ENCODE measurements around the gene RNF150.
"Not testable (repeated sequence)": the region's sequence is repeated elsewhere in the genome, so short reads cannot be mapped to it uniquely, and the experiment has no call there.

RNF150 gene

GRCh38 chr4:141075553-141075952 lies 57.7 kb downstream of the RNF150 start:
- no peak for DNase-seq (ENCODE audit: low read depth)

DNA sequence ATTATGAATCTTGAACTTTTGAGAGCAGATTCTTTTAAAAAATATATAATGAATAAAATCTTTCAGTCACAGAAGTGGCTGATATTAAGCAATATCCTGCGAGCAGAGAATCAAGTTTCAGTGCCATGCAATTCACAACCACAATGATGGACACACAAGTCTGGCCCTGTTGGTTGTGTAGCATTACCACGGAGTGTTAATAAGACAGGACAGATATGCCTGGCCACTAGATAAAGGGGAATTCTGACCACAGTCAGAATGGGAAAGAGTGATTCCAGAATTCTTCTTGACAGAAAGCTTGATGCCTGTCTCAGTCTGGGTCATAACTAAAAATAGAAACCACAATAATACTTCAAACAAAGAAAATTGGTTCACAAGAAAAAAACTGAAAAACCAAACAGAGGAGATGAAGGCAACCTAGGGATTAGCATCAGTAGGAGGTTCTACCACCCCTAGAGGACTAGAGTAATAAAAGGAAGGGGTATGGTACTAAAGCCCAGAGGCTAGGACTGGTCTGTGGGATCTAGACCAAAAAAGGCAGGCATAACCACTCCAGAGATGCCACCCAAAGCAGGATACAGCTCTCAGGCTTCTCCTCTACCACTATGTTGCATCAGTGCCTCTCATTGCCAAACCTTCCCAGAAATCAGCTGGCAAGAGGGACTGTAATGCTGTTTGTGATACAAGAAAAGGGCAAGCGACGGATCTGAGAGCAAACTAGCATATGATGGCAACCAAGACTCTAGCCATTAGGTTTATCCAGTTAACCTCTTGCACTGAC lies 59.0 kb downstream of the RNF150 start:
- DNase-seq (ENCODE audit: low read depth): no peak

DNA sequence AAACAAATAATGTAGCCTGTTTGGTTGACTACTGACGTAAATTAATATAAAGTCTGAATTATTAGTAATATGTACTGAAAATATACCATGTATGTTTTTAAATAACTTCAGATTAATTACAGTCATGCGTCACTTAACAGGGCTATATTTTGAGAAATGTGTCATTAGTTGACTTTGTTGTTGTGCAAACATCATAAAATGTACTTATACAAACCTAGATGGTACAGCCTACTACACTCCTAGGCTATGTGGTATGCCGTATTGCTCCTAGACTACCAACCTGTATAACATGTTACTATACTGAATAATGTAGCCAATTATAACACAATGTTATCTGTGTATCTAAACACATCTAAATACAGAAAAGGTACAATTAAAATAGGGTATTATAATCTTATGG lies 66.6 kb downstream of the RNF150 start:
- DNase-seq (ENCODE audit: low read depth): no peak

DNA sequence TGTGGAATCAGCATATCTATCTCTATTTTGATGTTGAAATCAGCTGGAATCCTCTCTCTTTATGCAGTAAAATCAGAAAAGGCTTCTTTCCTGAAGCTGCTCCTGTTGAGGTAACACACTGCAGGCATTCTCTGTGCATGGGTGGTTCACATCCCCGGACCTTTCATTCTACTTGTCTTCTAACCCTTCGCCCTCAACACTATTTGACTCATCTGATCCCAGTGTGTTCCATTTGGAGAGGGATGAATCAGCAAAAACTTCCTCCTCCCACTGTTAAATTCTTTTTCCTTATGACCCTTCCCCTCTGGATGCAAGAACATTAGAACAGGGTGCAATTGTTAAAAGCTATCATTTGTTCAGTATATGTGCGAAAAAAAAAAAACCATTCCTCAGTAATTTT lies 67.4 kb downstream of the RNF150 start:
- DNase-seq (ENCODE audit: low read depth): no peak

- DNase-seq (ENCODE audit: low read depth): no peak
These were observed 70.6 kb downstream of the RNF150 start for GRCh38 chr4:141062651-141063050.

DNA sequence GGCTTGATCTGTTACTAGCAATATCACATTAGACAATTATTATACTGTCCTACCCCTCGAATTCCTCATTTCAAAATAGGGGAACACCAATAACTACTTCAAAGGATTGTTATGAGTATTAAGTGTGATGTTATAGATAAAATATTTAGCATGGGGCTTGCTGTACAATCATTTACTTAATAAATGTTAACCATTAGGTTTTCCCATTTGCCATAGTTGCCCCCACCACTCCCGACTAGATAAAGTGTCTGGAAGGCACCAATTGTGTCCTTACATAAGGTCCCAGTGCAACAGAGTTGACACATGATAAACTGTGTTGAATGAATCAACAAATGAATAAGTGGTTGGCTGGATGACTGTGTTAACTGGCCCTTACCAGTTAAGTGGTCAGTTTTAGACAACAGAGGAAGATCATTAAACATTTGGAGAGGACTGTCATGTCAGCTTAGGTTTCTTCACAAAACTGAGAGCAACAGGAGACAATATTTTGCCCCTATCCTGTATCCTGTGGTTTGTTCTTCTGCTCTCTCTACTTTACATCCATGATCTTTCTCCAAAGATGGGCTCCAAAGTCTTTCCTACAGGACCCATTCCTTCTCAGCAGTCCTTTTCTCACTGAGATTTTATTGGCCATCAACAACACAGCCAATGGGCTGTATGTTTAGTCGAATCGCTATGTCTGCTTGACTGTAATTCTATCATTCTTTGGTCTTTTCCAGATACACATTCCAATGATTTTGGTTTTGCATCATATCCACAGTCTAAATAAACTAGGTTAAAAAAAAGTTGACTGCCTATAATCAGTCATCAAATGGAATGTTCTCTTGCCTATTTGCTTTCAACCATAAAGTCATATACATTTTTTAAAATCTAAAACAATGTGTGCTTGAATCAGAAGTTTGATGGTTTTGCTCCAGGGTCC lies 74.4 kb downstream of the RNF150 start:
- no peak for DNase-seq (ENCODE audit: low read depth)

DNA sequence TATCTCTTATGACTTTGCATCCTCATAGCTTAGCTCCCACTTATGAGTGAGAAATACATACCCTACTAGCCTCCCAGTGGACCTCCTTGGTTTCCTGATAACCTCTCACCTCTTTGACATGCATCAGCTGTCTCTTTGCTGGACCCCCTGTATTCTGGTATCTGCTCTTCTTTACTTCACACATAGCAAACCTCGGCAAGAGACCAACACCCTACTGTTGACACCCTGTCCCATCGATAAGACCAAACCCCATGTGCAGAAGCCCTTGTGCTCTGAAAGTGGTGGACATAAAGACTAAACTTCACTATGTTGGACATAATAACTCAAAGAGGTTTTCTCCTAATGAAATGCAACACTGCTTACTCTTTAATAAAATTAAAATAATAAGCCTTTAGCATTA lies 75.7 kb downstream of the RNF150 start:
- DNase-seq (ENCODE audit: low read depth): no peak

- DNase-seq (ENCODE audit: low read depth): no peak
These were observed 76.8 kb downstream of the RNF150 start for GRCh38 chr4:141056473-141056872.

DNA sequence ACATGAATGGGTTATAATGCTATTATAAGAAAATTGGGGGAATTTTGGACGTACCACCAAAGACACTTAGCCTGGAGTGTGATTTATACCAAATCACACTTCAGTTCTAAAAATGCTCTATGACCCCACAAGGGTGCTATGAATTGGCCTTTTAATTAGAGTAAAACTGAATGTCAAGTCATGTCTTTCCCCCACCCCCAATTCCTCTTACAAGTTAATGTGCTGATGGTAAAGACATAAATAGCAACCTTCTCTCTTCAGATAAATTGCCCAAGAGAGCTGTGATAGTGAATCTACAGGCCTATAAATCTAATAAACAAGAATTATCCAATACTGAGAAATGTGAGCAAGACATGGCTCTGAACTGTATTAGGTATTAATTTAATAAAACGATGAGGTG lies 78.8 kb downstream of the RNF150 start:
- no peak for DNase-seq (ENCODE audit: low read depth)

DNA sequence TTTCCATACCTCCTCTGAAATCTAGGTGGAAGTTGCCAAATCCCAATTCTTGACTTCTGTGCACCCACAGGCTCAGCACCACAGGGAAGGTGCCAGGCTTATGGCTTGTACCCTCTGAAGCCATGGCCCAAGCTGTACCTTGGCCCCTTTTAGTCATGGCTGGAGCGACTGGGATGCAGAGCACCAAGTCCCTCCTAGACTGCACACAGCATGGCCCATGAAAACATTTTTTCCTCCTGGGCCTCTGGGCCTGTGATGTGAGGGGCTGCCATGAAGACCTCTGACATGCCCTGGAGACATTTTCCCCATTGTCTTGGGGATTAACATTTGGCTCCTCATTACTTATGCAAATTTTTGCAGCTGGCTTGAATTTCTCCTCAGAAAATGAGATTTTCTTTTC lies 82.3 kb downstream of the RNF150 start:
- DNase-seq (ENCODE audit: low read depth): not testable (repeated sequence)

DNA sequence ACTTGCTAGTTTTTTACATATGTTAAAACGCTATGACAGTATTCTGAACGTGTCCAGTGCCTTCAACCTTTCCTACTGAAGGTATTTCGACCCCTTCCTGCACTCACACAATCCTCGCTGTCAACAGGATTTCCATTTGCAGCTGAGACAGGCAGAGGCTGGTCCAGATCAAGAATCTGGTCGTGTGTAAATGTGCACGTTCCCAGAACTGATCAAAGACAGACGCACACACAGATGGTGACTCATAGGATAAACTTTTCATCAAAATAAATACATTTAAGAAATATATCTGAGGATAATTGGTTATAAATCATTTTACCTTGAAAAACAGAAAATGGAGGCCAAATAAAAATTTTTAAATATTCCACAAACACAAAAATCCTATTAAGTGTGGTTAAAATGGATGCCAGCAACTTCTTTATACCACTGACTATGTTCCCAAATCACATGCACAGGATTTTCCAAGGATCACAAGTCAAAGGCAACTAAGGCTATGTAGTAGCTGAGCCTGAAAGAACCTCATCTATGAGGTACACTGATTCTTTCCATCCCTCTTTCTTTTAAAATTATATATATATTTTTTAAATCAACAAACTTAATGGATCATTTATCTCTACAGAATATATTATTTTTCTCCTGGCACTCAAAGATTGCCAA lies 85.9 kb downstream of the RNF150 start:
- DNase-seq (ENCODE audit: low read depth): no peak

GRCh38 chr4:141046255-141046654 lies 87.0 kb downstream of the RNF150 start:
- no peak for DNase-seq (ENCODE audit: low read depth)

DNA sequence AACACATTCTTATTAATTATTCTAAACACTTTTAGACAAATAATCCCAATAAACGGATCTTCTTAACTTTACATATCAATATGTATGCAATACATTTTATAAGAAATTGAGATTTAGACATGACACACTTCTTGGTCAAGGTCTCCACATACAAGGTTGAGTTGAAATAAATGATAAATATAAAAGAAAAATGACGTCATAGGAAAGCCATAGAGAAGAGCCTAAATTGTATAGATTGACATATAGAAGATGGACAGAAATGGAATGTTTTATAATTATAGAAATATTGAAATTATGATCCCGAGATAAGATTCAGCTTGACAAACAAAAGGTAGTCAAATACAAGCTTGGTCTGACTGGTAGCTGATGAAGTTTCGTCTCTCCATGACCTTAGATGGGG lies 87.4 kb downstream of the RNF150 start:
- DNase-seq (ENCODE audit: low read depth): no peak

DNA sequence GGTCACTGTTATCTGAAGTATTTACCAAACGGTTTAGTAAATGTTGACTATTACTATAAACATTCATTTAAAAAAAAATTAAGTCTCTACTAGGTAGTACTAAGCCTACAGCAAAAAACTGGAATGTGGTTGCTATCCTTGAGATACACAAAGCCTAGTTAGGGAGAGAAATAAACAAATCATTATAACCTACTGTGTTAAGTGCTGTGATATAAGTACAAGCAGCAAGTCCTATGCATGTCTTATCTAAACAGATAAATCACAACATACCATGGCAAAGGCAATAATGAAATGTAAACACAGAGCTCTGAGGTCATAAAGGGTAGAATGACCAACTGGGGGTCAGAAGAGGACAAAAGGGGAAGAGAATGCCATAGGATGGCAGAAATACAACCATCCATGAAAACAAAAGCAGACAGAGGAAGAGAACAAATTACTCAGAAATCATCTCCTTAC lies 92.2 kb downstream of the RNF150 start:
- no peak for DNase-seq (ENCODE audit: low read depth)

DNA sequence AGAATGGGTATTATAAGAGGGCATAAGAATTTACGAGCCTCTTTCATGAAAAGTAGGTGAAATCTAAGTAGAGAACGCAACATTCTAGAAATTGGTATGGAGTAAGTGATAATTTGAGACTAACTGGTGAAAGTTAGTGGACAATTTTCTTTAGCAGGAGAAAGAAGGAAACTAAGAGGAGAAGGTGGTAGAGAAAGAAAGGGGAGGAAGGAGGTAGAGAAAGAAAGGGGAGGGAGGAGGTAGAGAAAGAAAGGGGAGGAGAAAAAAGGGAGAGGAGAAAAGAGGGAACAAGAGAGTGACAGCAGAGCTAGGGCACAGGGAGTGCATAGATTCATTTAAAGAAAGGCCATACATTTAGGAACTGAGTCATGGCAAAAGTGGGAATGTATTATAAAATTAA lies 94.1 kb downstream of the RNF150 start:
- no peak for DNase-seq (ENCODE audit: low read depth)

DNA sequence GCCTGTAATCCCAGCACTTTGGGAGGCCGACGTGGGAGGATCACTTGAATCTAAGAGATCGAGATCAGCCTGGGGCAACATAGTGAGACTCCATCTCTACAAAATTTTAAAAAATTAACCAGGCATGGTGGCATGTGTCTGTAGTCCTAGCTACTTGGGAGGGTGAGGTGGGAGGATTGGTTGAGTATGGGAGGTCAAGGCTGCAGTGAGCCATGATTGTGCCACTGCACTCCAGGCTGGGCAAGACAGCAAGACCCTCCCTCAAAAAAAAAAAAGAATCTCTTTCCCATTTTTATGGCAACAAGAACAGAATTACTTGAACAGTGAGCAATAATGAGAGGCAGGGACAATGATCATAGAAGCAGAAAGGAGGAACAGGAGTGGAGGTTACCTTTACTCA lies 94.8 kb downstream of the RNF150 start:
- DNase-seq (ENCODE audit: low read depth): no peak

GRCh38 chr4:141037446-141037845 lies 95.8 kb downstream of the RNF150 start:
- no peak for DNase-seq (ENCODE audit: low read depth)

GRCh38 chr4:141036786-141037185 lies 96.5 kb downstream of the RNF150 start:
- no peak for DNase-seq (ENCODE audit: low read depth)

DNA sequence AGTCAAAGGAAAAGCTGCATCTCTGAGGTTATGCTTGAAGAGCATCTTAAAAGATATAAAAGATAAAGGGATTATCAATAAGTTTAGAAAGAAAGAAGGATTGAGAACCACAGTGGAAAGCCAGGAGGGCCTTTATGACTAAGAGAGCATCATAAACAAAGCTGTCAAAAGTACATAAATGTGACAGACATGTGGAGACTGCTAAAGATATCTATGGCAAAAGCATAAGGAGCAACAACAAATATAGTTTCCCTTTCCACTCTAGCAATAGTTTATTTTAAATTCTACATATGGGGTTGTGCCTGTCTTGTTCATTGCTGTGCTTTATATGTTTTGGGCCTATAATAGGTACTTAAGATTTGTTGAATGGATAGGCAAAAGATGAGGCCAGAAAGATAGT lies 97.3 kb downstream of the RNF150 start:
- DNase-seq (ENCODE audit: low read depth): no peak

- DNase-seq (ENCODE audit: low read depth): no peak
These were observed 105.2 kb downstream of the RNF150 start for GRCh38 chr4:141028024-141028529.

GRCh38 chr4:141027421-141027820 lies 105.8 kb downstream of the RNF150 start:
- DNase-seq (ENCODE audit: low read depth): no peak

DNA sequence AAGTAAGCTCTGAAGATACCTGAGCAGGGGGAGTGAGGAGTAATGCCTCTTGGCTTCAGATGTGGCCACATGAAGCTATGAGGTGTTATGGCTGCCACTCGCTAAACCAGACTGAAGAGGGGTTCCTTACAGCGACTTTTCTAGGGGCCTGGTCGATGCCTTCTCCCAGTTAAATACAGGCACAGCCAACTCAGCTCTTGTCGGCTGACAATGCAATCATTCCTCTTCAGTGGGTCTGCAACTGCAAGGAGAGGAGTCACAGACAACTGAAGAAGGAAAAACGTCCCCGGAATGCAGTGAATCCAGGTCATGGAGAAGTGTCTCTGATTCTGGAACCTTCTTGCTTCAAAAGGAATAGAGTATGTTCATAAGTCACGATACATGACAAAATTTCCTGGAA lies 106.4 kb downstream of the RNF150 start:
- no peak for DNase-seq (ENCODE audit: low read depth)

All from activated T-cell treated with anti-CD3 and anti-CD28 coated beads for 48 hours (primary cell).